Measurements from ENCODE around the gene LCE3E.

Gene LCE3E

DNA sequence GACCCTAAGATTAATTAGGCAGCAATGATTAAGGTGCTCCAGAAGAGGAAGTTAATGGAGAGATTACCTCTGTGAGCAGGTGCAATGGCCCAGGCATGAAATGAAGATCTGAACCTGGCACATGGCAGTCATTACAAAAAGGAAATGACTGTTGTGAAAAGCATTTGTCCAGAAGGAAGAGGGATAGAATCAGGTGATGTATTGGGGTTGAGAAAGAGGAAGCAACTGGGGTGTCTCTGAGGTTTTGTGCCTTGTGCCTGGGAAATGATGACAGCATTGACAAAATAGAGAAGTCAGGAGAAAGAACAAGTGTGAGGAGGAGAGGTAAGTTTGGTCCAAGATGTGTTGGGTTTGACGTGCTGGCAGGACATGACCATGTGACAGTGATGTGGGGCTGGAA, 46.7 kb downstream of the LCE3E start:
- FAIRE-seq (no peak), DNase-seq (ENCODE audit: insufficient read length, low spot score) (no peak)
- TF ChIP-seq POU2F2 (IDR thresholded peaks at IDR 0.05; ENCODE audit: low read depth, low read length): no peak
- TF ChIP-seq SPI1 (IDR thresholded peaks at IDR 0.05; ENCODE audit: low read depth, low read length): no peak
- no peak for TF ChIP-seq POLR2AphosphoS5 (IDR thresholded peaks at IDR 0.05; ENCODE audit: low read depth, low read length)

DNA sequence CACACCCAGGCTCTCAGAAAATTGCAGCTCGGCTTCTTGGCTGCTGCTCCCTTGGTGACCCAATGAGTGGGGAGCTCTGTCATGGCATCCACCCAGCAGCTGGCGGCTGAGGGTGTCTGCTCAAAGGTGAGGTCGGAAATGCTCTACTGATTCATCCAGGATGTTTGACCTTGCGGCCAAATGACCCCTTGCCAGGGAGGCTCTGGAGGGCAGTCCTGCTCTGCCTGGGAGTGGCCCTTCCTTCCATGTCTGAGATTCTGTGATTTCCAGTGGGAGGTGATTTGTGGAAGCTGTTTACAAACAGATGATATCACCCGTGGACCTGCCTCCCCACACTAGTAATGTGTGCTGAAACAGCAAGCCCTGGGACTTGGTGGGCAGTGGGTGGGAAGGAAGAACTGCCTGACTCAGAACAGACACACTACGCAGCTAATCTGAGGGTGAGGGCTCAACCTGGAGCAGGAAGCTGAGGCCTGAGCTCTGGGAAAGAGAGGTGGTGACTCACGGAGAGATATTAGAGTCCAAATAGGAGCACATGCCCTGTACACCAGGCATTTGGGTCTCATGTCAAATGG, 49.3 kb downstream of the LCE3E start:
- no peak for TF ChIP-seq SPI1 (IDR thresholded peaks at IDR 0.05; ENCODE audit: low read depth, low read length)
- TF ChIP-seq POLR2AphosphoS5 (IDR thresholded peaks at IDR 0.05; ENCODE audit: low read depth, low read length): no peak
- no peak for TF ChIP-seq PAX5 (IDR thresholded peaks at IDR 0.05; ENCODE audit: insufficient read depth, low read length, severe bottlenecking)
- no peak for TF ChIP-seq POLR2A (IDR thresholded peaks at IDR 0.05; ENCODE audit: low read depth, low read length)
- TF ChIP-seq POU2F2 (IDR thresholded peaks at IDR 0.05; ENCODE audit: low read depth, low read length): no peak
- TF ChIP-seq TAF1 (IDR thresholded peaks at IDR 0.05; ENCODE audit: low read depth, low read length): no peak
- FAIRE-seq (no peak), DNase-seq (ENCODE audit: insufficient read length, low spot score) (no peak)

DNA sequence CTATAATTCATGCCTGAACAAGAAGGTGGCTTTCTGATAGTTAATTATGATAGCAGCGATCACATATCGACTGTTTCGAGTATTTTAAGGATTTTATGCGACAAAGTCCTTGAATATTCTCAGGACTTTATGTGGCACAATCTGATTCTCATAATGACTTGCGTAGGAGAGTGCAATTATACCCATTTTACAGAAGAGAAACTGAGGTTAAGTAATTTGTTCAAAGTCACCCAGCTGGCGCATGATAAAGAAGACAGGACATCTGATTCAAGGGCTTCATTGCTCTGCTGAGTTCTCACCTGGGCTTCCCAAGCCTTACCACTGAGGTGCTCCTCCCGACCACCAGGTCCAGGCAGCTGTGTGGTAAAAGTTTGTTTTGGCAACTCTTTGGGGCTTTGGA, 50.5 kb downstream of the LCE3E start:
- FAIRE-seq: no peak
- DNase-seq (ENCODE audit: insufficient read length, low spot score): no peak
- TF ChIP-seq POLR2AphosphoS5 (IDR thresholded peaks at IDR 0.05; ENCODE audit: low read depth, low read length): no peak
- no peak for TF ChIP-seq POU2F2 (IDR thresholded peaks at IDR 0.05; ENCODE audit: low read depth, low read length)
- TF ChIP-seq SPI1 (IDR thresholded peaks at IDR 0.05; ENCODE audit: low read depth, low read length): no peak
- TF ChIP-seq PAX5 (IDR thresholded peaks at IDR 0.05; ENCODE audit: insufficient read depth, low read length, severe bottlenecking): no peak
